GM18909 (cell line): ENCODE data around the gene CLMN.
A peak's percentile ranks its signal among the peaks of the same experiment; 100 is the strongest.

ENCODE experiments used
- ATAC-seq: cut with Tn5 transposase; IDR thresholded peaks from one replicate; pipeline ENCODE4 v1.9.1; 2021; ENCODE audit warnings: mild to moderate bottlenecking; ENCODE audit not compliant: unreplicated experiment, poor library complexity

CLMN gene

DNA sequence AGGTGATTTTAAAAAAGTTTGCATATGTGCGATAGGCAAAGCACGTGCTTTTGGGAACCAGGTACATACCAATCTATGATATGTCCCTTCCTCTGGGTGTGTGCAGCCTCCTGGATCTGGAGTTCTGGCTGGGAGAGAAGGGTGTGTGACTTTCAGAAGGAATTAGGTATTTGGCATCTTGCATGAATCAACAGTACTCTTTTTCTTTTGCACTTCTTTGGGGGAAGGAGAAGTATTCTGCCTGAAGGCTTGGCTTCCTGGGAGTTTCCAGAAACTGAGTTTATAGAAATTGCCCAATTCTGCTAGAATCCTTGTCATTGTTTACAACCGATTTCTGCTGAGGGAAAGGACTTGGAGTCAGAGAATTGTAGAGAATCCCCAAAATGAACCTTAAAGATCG lies 2.9 kb upstream of the CLMN start:
- no peak for ATAC-seq

DNA sequence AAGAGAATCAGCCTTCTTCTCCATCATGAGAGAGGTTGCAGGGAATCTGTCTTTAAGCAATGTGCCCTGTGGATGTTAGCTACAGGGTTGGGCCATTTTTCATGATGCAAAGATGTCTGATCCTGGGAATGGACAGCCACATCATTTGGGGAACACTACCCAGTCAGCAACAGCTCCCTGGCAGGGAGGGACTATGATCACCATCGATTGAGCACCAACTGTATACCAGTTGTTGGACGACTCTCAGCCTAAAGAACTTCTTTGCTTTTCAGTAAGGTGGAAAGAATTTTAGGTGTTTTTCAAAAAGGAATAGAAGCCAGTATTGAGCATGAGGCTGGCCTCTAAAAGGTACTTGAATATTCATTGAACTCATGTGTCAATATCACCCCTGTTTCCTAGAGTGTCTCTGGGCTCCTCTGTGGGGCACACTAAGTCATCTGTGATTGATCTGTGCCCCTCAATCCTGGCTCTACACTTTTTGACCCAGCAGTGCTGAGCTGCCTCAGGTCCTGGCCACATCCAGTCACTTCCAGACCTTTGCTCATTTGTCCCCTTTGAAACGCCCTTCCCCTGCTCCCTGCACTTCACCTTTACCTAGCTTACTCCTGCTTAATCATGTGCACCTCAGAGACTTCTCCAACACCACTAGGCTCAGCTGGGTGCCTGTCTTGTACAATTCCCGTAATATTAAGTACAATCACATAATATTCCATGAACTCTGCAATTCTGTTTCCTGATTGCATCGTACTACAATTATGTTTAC lies 2.2 kb upstream of the CLMN start:
- ATAC-seq: no peak

DNA sequence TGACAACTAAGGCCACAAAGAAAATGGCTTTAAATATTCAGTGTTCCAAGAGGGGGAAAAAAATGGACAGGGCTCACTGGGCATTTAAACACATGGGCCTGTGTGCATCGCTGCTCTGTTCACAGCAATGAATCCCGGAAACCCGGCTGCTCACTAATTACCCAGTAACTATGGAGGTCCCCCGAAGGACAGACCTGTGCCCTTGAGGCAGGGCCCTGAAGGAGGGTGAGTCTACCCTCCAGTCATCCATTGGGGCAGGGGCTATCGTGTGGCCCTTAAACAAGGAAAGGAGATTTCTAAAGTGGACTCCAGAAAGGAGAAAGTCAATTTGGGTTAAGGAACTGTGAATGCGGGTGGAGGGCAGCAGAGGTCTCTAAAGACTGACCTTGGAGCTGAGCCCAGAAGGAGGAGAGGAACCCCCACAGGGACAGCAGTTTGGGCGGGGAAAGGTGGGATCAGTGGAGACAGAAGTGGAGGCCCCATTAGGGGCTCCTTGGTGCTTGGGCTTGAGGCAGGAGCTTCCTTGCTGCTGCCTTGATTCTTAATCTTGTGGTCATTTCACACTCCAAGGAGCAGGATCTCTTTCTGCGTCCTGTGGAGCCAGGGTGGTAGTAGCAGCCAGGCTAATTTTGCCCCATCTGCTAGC lies 1.4 kb upstream of the CLMN start:
- no peak for ATAC-seq

DNA sequence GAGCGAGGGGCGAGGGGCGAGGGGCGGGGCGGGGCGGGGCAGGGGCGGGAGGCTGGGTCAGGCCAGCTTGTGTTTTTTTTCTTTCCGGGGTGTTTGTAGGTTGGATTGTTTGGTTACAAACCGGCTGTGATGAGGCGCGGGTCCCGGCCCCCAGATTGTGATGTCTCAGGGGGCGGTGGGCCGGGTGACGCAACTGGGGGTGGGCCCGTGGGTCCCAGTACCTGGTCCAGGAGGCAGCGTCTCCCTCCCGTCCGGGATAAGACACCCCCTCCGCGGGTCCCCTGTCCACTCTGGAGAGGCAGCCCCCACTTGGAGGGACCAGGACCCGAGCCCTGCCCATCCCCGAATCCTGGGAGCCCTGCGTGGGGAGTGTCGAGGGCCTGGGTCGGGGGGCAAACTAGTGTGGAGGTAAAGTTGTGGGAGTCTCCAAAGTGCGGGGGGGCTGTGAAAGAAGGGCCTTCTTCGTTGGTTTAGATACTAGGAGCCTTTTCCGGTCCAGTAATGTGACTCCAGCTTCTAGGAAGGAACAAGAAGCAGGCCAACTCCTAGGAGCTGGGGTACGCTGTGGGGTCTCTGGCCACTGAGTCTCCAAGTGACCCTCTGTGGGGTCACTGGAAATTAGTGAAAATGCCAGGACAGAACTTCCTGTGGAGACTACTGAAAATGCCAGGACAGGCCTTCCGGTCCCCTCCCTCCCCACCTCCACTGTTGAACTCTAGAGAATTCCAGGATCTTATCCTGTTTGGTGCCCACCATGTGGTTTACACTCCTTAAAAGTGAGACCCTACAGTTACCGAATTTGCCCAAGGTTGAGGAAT lies 579 bp upstream of the CLMN start:
- ATAC-seq: no peak

DNA sequence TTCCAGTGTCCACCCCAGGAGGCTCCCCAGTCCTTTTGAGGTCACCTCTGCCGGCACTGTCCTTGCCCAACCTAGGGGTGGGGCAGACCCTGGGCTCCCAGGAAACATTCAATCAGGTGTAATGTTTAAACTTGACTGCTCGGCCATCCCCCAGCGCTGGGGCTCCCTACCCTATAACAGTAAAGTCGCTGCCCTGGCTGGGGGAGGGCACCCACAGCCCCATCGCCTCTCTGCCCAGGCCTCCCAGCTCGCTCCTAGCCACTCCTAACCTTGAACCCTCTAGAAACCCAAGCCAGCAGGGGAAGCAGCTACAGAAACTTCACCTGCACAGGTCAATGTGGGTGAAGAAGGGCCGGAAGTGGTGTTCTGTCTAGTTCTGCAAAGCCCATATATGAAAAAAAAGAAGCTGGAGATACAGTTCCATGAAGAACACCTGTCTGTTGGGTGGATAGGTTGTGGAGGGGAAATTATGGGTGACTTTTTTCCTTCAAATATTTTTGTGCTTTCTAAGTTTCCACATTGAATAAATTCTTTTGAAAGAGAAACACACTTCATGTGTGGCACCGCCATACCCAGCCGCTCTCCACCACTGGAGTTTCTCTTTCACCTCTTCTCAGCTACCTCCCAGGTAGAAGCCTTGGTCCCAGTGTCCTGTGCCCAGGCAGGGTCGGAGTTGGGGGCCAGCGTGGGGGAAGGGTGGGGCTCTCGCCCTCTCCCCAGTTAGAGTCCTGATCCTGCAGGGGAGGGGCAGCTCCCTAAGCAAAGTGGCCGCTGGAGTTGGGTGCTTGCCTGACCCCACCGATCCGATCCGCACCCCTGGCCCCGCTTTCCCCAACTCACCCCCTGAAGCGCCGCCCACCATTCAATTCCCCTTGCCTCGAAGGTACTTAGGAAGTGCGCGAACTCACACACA lies 1.1 kb downstream of the CLMN start:
- no peak for ATAC-seq

DNA sequence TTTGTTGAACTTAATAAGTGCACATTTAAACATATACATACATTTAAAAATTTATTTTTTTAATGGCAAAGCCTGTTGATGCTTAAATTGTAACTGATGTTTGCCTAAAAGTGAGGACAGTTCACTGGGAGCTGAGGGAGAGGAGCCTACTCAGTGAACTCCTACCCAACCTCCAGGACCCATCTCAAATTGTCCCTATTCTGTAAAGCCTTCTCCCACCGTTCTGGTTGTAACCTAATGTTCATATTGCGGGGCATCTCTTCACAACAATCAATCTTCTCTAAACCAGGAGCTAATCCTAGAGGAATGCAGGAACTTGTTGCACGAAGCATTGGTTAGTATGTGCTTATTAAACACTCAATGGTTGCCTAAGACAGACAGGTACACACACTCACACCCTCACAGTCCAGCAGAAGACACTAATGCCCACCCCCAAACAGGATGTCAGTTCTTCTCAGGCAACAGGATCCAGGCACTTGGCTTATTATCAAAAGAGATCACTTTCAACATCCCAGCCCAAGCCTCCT lies 1.8 kb downstream of the CLMN start:
- no peak for ATAC-seq

DNA sequence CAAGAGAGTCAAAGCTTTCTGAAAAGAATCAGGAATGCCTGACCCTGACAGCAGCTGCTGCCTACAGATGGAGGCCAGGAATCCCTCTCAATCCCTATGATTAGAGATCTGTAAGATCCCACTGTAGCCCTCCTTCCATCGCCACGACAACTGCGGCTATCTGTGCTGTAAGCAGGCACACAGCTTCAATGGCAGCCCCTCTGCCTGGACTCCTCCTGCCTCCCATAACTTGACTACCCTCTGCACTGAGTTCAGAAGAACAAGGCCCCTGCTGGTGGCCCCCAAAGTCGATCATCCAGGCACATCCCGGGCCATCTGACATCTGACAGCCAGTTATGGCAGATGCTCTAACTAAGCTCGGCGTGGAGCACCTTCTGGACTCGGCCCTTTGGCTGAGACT lies 2.9 kb downstream of the CLMN start:
- no peak for ATAC-seq

DNA sequence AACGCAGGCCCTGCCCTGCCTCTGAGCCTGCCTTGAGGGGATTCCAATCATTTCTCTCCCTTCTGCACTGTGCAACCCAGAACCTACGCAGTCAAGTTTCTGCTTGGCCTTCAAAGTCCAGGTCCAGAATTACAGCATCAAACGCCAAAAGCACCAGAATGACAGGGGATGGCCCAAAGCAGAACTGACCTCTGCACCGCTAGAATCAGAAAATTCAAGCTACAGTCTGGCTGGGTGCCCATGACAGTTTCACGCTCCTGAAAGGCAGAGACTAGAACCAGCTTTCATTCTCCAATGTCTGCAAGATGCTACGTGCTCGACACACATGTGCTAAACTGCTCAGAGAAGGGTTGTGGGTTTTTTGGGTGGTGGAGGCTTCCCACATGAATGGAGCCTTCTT lies 4.1 kb downstream of the CLMN start:
- no peak for ATAC-seq

DNA sequence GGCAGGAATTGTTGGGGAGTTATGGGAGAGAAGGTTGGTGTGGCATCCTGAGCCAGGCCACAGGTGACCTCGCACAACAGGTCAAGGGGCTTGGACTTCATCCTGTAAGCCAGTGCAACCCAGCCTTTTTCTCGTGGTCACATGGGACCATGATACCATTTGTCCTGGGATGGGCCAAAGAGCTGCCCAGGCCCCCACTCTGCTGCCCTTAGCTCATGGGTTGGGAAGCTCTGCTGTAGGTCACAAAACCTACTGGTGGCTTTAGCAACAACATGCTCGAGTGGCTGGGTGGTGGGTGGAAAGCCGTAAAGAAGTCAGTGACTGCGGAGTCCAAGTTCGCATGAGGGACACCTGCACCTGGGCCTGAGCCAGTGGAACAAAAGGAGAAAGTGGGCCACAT lies 4.6 kb downstream of the CLMN start:
- no peak for ATAC-seq

DNA sequence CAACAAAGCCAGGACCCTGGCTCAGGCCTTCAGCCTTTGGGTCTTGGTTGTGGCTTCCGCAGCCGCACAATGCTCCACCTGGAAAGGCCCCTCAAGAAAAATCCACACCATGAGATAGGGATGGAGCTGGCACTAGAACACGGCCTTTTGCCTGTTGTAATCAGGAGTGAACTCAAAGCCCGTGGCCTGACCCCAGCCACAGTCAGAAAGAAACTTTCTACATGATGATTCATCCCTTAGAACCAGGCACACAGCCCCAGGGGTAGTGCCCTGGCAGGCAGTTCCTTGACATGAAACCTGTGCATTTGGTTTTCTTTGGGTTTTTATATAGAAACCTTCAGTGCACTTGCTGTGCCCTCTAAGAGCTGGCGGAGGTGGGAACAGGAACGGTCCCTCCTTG lies 5.1 kb downstream of the CLMN start:
- peak; percentile 72 for ATAC-seq

DNA sequence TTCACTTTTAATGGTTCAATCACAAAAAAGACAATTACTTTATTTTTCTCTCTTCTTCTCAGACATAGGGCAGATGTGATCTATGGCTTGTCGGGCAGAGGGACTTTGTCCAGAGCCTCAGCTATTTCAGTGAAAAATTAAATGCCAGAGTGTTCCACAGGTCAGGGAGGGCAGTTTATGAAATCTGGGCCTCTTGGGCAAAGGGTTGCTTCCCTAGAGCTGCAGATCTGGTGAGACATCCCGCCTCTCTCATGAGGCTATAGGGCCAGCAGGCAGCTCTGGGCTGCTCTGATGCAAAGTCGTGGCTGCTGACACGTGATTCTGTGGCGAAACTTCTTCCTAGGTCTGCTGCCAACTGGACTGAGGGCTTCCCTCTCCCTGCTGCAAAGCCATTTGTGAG lies 6.0 kb downstream of the CLMN start:
- no peak for ATAC-seq

DNA sequence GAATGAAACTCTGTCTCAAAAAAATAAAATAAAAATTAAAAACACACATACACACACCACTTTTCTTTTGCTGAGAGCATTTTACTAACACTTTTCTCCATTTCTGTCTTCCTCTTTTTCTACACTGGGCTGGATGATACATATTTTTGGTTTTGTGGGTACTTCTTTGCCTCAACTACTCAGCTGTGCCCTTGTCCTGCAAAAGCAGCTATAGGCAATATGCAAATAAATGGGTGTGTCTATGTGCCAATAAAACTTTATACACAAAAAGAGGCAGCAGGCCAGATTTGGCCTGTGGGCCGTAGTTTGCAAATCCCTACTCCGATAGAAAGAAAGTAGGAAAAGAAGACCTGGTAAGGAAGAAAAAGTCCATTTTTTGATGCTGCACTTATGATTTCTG lies 6.5 kb downstream of the CLMN start:
- no peak for ATAC-seq

DNA sequence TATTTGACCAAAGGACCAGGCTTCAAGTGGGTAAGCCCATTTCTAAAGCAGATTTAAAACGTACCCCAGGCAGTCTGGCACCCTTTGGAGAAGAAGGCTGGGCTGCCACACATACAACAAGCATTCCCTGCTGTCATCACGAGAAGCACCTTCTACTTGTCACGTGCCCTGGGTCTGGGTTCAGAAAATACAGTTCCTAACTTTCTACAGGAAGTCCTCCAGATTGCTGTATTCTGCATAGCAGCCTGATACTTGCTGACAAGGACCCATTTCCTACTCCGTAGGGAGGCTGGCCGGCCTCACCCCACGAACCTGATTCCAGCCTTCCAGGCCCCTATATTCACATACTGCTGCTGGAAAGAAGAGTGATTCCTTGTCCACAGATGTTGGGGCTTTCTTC lies 7.4 kb downstream of the CLMN start:
- ATAC-seq: no peak

DNA sequence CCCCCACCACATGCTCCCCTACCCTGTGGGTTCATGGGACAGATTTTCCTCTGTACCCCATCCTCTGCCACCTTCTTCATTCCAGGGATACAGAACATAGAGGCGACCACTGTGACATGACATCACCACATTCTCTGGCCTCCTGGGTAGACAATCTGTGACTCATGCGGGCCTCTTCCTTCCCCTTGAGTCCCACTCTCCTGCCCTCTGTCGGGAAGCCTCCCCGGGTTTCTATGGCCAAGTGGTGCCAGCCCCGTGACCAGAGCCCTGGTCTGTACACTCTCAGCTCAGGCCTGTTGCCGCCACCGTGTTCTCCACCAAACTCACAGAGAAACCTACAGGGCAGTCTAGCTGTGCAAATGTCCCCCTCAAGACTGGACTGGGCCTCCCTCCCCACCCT lies 8.0 kb downstream of the CLMN start:
- ATAC-seq: no peak

DNA sequence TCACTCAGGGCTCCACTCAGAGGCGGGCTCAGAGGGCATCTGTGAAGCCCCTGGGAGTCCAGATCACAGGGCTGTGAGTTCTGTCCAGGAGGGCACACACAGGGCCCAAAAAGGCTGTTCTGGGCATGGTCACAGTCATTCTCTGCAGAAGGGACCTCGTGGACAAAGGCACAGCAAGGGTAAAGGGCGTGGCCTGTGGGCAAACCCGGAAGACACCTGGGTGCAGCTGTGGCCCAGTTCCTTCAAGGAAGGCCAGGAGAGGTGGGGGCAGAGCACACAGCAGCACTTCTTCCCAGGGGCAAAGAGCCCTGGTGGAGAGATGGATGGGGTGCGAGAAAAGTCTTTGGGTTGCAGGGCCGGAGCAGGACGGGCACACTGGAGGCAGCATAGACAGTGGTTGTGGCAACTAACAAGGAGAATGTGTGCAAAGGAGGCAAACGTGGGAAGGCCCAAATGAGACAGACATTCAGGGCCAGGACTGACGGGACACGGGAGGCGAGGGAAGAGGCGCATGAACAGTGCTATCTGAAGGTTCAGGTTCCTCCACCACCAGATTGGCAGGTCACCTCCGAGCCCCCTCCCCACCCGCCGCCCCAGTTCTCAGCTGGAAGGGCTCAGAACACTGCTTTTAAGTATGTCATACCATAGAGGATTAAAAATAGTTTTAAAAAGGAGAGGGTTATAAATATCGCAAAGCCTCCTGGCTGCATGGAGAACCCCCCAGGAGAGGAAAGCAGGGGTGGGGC lies 8.9 kb downstream of the CLMN start:
- ATAC-seq: no peak

DNA sequence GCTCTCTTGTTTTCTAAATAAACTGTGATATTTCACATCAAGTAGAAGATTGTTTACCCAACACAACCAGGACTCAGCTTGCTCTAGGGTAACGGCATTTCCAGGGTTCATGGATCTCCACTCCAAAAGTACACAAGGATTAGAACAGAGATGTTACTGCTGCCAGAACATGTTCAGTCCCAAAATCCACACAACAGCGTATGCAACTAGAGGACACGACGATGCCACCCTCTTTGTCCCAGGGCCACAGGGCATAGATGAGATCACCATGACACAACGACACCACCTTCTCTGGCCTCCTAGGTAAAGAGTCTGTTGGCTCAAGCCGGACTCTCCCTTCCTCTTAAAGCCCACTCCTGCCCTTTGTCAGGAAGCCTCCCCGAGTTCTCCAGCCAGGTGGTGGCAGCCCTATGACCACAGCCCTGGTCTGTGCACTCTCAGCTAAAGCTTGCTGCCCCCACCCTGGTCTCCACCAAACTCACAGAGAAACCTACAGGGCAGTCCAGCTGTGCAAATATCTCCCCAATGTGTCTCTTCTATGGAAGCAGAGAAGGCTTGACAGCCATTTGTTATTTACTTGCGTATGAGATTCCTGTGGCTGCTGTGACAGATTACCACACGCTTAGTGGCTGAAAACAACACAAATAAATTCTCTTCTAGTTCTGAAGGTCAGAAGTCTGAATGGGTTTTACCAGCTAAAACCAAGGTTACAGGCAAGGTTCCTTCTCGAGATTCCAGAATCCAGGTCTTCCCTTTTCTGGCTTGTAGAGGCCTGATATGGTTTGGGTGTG lies 10.3 kb downstream of the CLMN start:
- ATAC-seq: no peak

DNA sequence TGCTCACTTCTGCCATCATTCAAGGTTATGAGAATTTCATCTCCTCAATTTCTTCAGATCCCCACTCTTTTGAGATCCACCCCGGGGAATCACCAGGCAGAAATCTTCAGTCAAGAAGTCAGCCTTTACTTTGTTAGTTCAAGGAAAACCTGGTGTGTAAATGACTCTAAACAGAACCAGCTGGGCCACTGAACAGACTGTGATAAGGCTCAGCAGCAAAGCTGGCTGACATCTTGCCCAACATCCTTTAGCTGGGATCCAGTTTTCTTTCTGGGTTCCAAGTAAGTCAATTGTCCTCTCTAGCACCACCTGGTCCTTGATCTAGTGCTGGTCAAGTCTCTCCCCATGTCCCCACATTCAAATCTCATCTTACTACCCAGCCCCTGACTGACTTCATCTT lies 11.6 kb downstream of the CLMN start:
- ATAC-seq: no peak

DNA sequence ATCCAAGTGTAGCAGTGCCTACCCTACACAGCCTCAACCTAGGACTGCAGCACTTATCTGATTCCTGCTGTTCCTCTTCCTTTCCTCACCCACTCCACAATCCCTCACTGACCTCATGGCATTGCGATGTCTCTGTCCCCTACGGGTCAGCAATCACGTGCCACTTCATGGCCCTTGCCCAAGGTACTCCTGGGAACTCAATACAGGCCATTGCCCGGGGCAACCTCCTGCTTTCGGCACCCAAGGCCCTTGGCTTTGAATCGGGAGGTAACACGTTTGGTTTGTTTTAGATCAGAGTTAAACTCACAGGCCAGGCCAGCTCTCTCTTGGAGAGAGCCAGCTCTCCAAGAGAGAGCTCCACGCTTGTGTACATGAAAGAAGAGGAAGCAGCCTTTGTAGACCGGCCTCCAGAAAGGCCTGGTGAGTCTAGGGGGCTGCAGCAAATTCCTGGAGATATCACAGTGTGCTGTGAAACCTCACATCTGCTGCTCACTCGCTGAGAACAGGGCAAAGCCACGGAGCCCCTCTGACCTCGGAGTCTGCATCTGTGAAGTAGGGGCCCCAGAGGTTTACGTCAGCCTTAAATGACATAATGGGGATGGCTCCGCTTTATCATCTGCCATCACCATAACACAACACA lies 12.2 kb downstream of the CLMN start:
- no peak for ATAC-seq
